Activated T-helper 2 cell treated with anti-CD3 and anti-CD28 coated beads, Interferon-gamma antibody, Interleukin-2, Interleukin-4, amounts not matched to agents 10 μg/mL and 5 μg/mL and 100 μg/mL, durations not matched to agents 14 hours and 24 hours and 36 hours (primary cell): ENCODE results near the gene MAP3K9. TPM values are rescaled to one million over a fixed set of nuclear protein-coding genes. Genes with fewer than 3 reads are reported as not detected.

Experiments
- DNase-seq: peaks from one replicate; pipeline ENCODE4 v3.0.0; 2021; ENCODE audit warnings: low spot score
- H3K27ac Mint-ChIP-seq: one replicate; pipeline ENCODE4 v1.8.0; 2021; ENCODE audit warnings: mixed read lengths
- H3K27me3 Mint-ChIP-seq: one replicate; pipeline ENCODE4 v1.8.0; 2021; ENCODE audit warnings: low read depth, mixed read lengths
- H3K36me3 Mint-ChIP-seq: one replicate; pipeline ENCODE4 v1.8.0; 2021; ENCODE audit warnings: low read depth, mixed read lengths
- H3K4me1 Mint-ChIP-seq: one replicate; pipeline ENCODE4 v1.8.0; 2021; ENCODE audit warnings: low read depth, mixed read lengths
- H3K4me3 Mint-ChIP-seq: one replicate; pipeline ENCODE4 v1.8.0; 2021; ENCODE audit warnings: low read depth, mild to moderate bottlenecking, moderate library complexity, mixed read lengths
- H3K9me3 Mint-ChIP-seq: one replicate; pipeline ENCODE4 v1.8.0; 2021; ENCODE audit warnings: mixed read lengths
- intact Hi-C: fragments of 100-400 bp; cut with micrococcal nuclease; formaldehyde crosslinking; loops from one replicate; pipeline ENCODE4 v1.15.1; 2023
- total RNA-seq: library from RNA; stranded (reverse); gene quantifications from 2 replicates; pipeline ENCODE4 v1.2.3, GENCODE V29; 2022

The MAP3K9 gene
- total RNA-seq, 1 donor from 2014 or later = 5.5 TPM

DNA sequence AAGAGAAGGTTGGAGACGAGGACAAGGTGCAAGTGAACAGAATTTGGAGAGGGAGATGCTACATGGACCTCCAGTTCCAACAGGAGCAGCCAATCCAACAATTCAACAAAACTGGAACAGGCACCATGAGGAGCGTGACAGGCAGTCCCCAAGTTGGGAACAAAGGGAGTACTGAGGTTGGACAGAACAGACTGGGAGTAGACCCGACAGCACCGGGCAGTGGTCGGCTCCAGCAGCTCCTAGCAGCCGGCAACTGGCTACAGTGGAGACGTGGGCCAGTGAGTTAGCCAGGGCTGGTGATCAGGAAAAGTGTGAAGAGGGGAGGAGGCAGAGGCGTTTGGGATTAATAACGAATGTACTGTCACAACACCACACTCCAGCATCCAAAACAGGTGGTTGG is 16.4 kb downstream of the MAP3K9 start:
- no peaks in the 10 kb centered on the region for H3K27me3 Mint-ChIP-seq
- no peak for DNase-seq
- H3K9me3 Mint-ChIP-seq = no peaks in the 10 kb centered on the region
- H3K4me3 Mint-ChIP-seq = no peak overlapping the region
- no peaks in the 10 kb centered on the region for H3K4me1 Mint-ChIP-seq
- no peak overlapping the region for H3K27ac Mint-ChIP-seq
- H3K36me3 Mint-ChIP-seq = peaks cover 8% of the 10 kb centered on the region
- intact Hi-C loops = no loop called here

DNA sequence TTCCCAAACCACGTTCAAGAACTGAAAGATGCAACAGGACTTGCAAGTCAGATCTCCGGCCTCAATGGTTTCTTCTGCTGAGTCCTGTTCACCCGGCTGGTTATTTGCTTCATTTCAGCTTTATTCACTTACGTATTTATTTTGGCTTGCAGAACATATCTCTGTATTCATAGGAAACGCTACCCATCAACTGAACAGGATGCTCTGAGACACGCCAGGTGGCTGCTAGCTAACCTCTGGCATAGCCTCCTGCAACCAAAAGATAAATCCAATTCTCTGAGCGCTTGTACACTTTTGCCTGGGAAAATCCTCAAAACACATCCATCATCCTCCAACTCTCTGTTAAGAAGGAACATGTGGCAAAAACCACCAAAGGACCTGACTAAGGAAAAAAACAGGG is 17.3 kb downstream of the MAP3K9 start:
- H3K27ac Mint-ChIP-seq = no peak overlapping the region
- H3K9me3 Mint-ChIP-seq = no peaks in the 10 kb centered on the region
- no peaks in the 10 kb centered on the region for H3K27me3 Mint-ChIP-seq
- H3K4me3 Mint-ChIP-seq = no peak overlapping the region
- peaks cover 7% of the 10 kb centered on the region for H3K36me3 Mint-ChIP-seq
- no peak for DNase-seq
- intact Hi-C loops = no loop called here
- H3K4me1 Mint-ChIP-seq = no peaks in the 10 kb centered on the region

GRCh38 chr14:70789961-70790360 is 19.4 kb downstream of the MAP3K9 start:
- H3K27ac Mint-ChIP-seq = no peak overlapping the region
- intact Hi-C loops = no loop called here
- no peak overlapping the region for H3K4me3 Mint-ChIP-seq
- H3K36me3 Mint-ChIP-seq = peaks cover 10% of the 10 kb centered on the region
- H3K9me3 Mint-ChIP-seq = no peaks in the 10 kb centered on the region
- no peaks in the 10 kb centered on the region for H3K4me1 Mint-ChIP-seq
- H3K27me3 Mint-ChIP-seq = no peaks in the 10 kb centered on the region
- no peak for DNase-seq

DNA sequence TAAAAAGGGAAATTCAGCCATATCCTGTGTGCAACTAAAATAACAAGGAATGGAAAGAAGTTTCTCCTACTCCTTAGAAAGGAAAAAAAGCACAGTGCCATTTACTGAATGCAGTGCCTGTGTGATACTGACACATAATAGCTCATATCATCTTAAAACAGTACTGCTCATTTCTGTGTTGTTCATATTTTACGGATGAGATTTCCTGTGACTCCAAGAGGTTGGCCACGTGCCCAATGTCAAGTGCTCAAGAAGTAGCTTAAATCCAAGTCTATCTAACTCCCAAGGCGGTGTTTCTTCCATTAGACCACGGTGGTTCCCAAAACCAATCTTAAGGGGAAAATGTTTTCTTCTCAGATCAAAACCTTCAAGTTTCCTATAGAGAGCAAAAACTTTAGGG is 20.0 kb downstream of the MAP3K9 start:
- no peaks in the 10 kb centered on the region for H3K9me3 Mint-ChIP-seq
- no peaks in the 10 kb centered on the region for H3K27me3 Mint-ChIP-seq
- no peaks in the 10 kb centered on the region for H3K4me1 Mint-ChIP-seq
- no peak overlapping the region for H3K27ac Mint-ChIP-seq
- DNase-seq = no peak
- intact Hi-C loops = no loop called here
- H3K36me3 Mint-ChIP-seq = peaks cover 10% of the 10 kb centered on the region
- H3K4me3 Mint-ChIP-seq = no peak overlapping the region

- H3K36me3 Mint-ChIP-seq = peaks cover 10% of the 10 kb centered on the region
- no peak overlapping the region for H3K4me3 Mint-ChIP-seq
- H3K27me3 Mint-ChIP-seq = no peaks in the 10 kb centered on the region
- H3K9me3 Mint-ChIP-seq = no peaks in the 10 kb centered on the region
- intact Hi-C loops = no loop called here
- H3K4me1 Mint-ChIP-seq = no peaks in the 10 kb centered on the region
- DNase-seq = no peak
- H3K27ac Mint-ChIP-seq = no peak overlapping the region
These were observed 20.4 kb downstream of the MAP3K9 start for GRCh38 chr14:70788898-70789297.

DNA sequence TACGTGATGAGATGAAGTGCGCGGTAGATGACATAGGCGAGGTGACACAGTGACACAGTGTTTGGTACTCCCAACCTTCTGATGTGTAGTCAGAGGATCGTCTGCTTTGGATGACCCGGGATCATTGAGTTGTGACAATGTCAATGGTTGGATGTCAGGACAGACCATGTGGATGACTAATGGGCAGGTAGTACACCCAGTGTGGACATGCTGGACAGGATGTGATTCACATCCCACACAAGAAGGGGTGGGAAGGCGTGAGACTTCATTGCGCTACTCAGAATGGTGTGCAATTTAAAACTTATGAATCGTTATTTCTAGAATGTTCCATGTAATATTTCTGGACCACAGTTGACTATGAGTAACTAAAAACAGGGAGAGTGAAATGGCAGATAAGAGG is 23.8 kb downstream of the MAP3K9 start:
- H3K27ac Mint-ChIP-seq = no peak overlapping the region
- H3K4me1 Mint-ChIP-seq = peaks cover 8% of the 10 kb centered on the region
- no peak overlapping the region for H3K4me3 Mint-ChIP-seq
- intact Hi-C loops = no loop called here
- no peak for DNase-seq
- H3K36me3 Mint-ChIP-seq = peaks cover 3% of the 10 kb centered on the region
- H3K9me3 Mint-ChIP-seq = no peaks in the 10 kb centered on the region
- no peaks in the 10 kb centered on the region for H3K27me3 Mint-ChIP-seq

- peaks cover 3% of the 10 kb centered on the region for H3K36me3 Mint-ChIP-seq
- intact Hi-C loops = no loop called here
- no peak for DNase-seq
- no peak overlapping the region for H3K27ac Mint-ChIP-seq
- peaks cover 8% of the 10 kb centered on the region for H3K4me1 Mint-ChIP-seq
- no peak overlapping the region for H3K4me3 Mint-ChIP-seq
- H3K9me3 Mint-ChIP-seq = no peaks in the 10 kb centered on the region
- H3K27me3 Mint-ChIP-seq = no peaks in the 10 kb centered on the region
These were observed 24.4 kb downstream of the MAP3K9 start for GRCh38 chr14:70784886-70785285.

DNA sequence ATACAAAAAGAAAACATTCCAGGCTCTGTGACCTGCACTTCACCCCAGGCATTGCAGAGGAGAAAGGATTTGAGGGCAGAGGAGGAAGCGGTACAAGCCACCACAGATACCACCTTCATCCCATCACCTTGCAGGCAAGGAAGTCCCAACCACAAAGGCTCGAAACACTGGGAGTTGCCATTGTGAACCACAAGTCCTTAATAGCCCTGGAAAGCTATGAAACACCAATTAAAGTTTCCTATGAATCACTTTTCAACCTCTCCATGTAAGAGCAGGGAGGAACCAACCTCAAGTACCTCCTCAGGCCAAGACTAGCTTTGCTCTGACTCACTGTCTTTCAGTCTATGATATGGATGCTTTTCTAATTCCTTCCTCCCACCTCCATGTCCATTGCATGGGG is 27.0 kb downstream of the MAP3K9 start:
- intact Hi-C loops = no loop called here
- Mint-ChIP-seq H3K27me3 (no peaks in the 10 kb centered on the region), H3K9me3 (no peaks in the 10 kb centered on the region), H3K4me3 (no peak overlapping the region), H3K36me3 (peaks cover 3% of the 10 kb centered on the region), H3K4me1 (peaks cover 8% of the 10 kb centered on the region), H3K27ac (no peak overlapping the region)
- no peak for DNase-seq

DNA sequence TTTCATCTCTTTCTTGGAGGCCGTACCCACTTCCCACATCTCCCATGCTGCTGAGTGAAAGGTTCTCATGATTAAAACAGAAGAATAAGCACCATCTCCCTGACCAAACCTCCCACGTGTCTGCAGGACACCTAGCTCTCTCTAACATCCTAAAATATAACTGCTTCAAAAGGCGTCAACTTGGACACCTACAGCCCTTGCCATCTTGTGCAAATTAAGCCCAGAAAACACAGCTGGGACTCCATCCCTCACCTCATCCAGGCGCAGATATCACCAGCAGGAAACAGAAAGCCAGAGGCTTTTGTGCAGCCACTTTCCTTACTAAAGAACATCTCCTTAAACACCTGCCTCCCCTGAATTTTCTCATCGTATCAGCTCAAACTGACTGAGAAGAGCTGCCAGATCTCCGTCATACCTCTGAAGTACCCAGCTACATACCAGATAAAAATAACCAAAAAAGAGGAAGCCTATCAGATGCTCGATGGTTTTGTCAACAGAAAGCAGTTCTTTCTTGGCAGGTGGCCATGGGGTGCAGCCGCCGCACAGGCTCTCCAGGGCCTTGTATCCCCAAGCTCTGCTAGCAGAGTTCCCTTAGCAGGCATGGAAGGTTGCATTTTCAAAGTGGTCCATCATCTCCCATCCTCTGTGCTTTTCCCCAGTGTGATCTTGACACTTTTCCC is 28.8 kb downstream of the MAP3K9 start:
- intact Hi-C loops = no loop called here
- no peaks in the 10 kb centered on the region for H3K27me3 Mint-ChIP-seq
- no peaks in the 10 kb centered on the region for H3K9me3 Mint-ChIP-seq
- peaks cover 8% of the 10 kb centered on the region for H3K4me1 Mint-ChIP-seq
- no peak for DNase-seq
- no peak overlapping the region for H3K4me3 Mint-ChIP-seq
- no peak overlapping the region for H3K27ac Mint-ChIP-seq
- peaks cover 1% of the 10 kb centered on the region for H3K36me3 Mint-ChIP-seq

DNA sequence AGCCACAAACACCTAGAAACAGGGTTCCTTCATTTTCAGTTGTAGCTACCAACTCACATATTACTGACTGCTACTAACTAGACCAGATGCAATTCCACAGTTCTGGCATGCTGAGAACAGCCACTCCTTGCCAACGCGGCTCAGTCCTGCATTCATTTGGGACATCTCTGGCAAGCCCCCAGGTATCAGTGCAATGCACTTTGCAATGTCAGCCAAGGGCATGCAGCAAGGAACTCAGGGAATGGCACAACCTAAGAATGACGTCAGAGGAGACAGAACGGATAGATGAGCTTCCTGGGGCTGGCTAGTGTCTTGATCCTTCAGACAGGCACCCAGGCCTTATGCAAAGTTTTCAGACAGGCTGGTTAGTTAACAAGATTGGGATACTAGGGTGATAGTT is 29.6 kb downstream of the MAP3K9 start:
- Mint-ChIP-seq H3K36me3 (no peaks in the 10 kb centered on the region), H3K27me3 (no peaks in the 10 kb centered on the region), H3K27ac (no peak overlapping the region), H3K9me3 (no peaks in the 10 kb centered on the region), H3K4me3 (no peak overlapping the region), H3K4me1 (peaks cover 8% of the 10 kb centered on the region)
- no peak for DNase-seq
- intact Hi-C loops = no loop called here

GRCh38 chr14:70776197-70776596 is 33.1 kb downstream of the MAP3K9 start:
- H3K4me3 Mint-ChIP-seq = no peak overlapping the region
- H3K27me3 Mint-ChIP-seq = no peaks in the 10 kb centered on the region
- no peaks in the 10 kb centered on the region for H3K9me3 Mint-ChIP-seq
- intact Hi-C loops = no loop called here
- no peaks in the 10 kb centered on the region for H3K36me3 Mint-ChIP-seq
- no peak overlapping the region for H3K27ac Mint-ChIP-seq
- no peaks in the 10 kb centered on the region for H3K4me1 Mint-ChIP-seq
- no peak for DNase-seq

DNA sequence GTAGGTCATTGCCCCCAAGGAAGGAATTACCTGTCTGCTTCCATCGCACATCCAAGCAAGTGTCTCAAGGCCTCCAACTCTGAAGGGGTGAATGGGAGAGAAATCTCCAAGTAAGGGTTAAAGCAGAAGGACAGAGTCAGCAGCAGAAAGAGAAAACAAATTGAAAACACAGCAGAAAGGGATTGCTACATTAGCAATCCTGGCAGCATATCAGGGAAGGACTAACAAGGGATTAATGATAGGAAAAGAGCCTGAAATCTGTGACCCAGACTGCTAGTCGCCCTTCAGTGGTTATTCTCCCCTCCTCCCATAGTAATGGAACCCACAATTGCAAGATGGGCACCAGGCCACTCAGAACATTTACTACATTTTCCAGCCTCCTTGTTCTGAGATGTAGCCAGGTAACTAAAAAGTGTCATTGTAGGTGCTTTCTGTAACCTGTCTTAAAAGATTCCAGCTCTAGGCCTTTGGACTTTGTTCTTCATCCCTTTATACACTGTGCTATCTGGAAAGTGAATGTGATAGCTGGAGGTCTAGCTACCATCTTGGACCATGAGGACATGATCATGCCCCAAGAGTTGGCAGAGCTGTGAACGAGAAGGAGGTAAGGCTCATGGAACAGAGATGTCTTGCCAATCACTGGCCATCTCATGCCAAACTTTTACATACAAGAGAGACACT is 36.0 kb downstream of the MAP3K9 start:
- no peak for DNase-seq
- Mint-ChIP-seq H3K27me3 (no peaks in the 10 kb centered on the region), H3K4me3 (no peak overlapping the region), H3K36me3 (no peaks in the 10 kb centered on the region), H3K4me1 (no peaks in the 10 kb centered on the region), H3K27ac (no peak overlapping the region), H3K9me3 (no peaks in the 10 kb centered on the region)
- intact Hi-C loops = no loop called here

GRCh38 chr14:70771781-70772212 is 37.5 kb downstream of the MAP3K9 start:
- H3K4me1 Mint-ChIP-seq = no peaks in the 10 kb centered on the region
- DNase-seq = no peak
- intact Hi-C loops = no loop called here
- H3K27ac Mint-ChIP-seq = no peak overlapping the region
- no peak overlapping the region for H3K4me3 Mint-ChIP-seq
- H3K36me3 Mint-ChIP-seq = no peaks in the 10 kb centered on the region
- no peaks in the 10 kb centered on the region for H3K27me3 Mint-ChIP-seq
- no peaks in the 10 kb centered on the region for H3K9me3 Mint-ChIP-seq
